ENCODE results near the gene GPR15LG.

- TF ChIP-seq TAF1 (IDR thresholded peaks at IDR 0.05; ENCODE audit: borderline replicate concordance, low read depth, low read length) (no peak), EED (IDR thresholded peaks at IDR 0.05; ENCODE audit: low read depth) (no peak), PAX5 (IDR thresholded peaks at IDR 0.05; ENCODE audit: borderline replicate concordance, low read depth, low read length) (peak; percentile 87; the same call in 1 of the 2 replicates), CTCF (IDR thresholded peaks at IDR 0.05 in 2 of 3, conservative IDR thresholded peaks at IDR 0.05 in 1 of 3; ENCODE audit: control insufficient read depth in 2 of 3, extremely low read depth in 1 of 3, insufficient read depth in 1 of 3, low read depth in 3 of 3, low read length in 3 of 3) (no peak), SP1 (IDR thresholded peaks at IDR 0.05; ENCODE audit: low read depth, low read length) (no peak), ZNF207 (IDR thresholded peaks at IDR 0.05; ENCODE audit: borderline replicate concordance) (no peak), FOXK2 (IDR thresholded peaks at IDR 0.05) (no peak), KDM1A (IDR thresholded peaks at IDR 0.05; ENCODE audit: borderline replicate concordance) (no peak), ESRRA (IDR thresholded peaks at IDR 0.05; ENCODE audit: low read length) (no peak), ZBTB33 (IDR thresholded peaks at IDR 0.05) (no peak), RAD51 (IDR thresholded peaks at IDR 0.05) (no peak)
These were observed 5.6 kb downstream of the GPR15LG start for GRCh38 chr10:84179059-84179710.

Data from GM12878 (cell line).